Gastroesophageal sphincter (tissue), 4 donors: ENCODE results near the gene AQP12B. TPM values are rescaled to one million over a fixed set of nuclear protein-coding genes. Genes with fewer than 3 reads are reported as not detected.

ENCODE experiments used
- ATAC-seq: fragments of 150-250 bp; one replicate; pipeline ENCODE4 v1.9.1; 2016; ENCODE audit warnings: mild to moderate bottlenecking, moderate library complexity
- H3K27ac ChIP-seq, 4 donors: fragments of 200-600 bp; sonication (generic) in 3 of 4; 1 replicate in 3 of 4; 2 replicates in 1 of 4; pipeline ENCODE4 v1.5.1; 2016 to 2019
- H3K27me3 ChIP-seq: fragments of 200-600 bp; sonication (generic); one replicate; pipeline ENCODE4 v1.5.1; 2019
- H3K36me3 ChIP-seq, 2 donors: fragments of 200-600 bp; sonication (generic); one replicate each; pipeline ENCODE4 v1.5.1; 2019; ENCODE audit warnings: control low read depth in 1 of 2
- H3K4me1 ChIP-seq, 3 donors: fragments of 200-600 bp; sonication (generic); 1 replicate in 2 of 3; 2 replicates in 1 of 3; pipeline ENCODE4 v1.5.1; 2016 to 2019; ENCODE audit warnings: control low read depth in 2 of 3
- H3K4me3 ChIP-seq, 2 donors: fragments of 200-600 bp; sonication (generic); one replicate each; pipeline ENCODE4 v1.5.1; 2019; ENCODE audit warnings: mild to moderate bottlenecking in 1 of 2, moderate library complexity in 1 of 2
- H3K9me3 ChIP-seq, 3 donors: fragments of 200-600 bp; sonication (generic); one replicate each; pipeline ENCODE4 v1.5.1; 2017 to 2019; ENCODE audit warnings: control low read depth in 2 of 3
- EP300 ChIP-seq: sonication (generic); formaldehyde crosslinking; IDR thresholded peaks from one replicate; pipeline ENCODE4 v1.6.1; 2017; ENCODE audit warnings: antibody characterized with exemption, mild to moderate bottlenecking
- POLR2A ChIP-seq, 2 donors: fragments of 450-650 bp; IDR thresholded peaks; one replicate each; pipeline ENCODE4 v1.6.1; 2017; ENCODE audit warnings: antibody characterized with exemption in 2 of 2, mild to moderate bottlenecking in 2 of 2, moderate library complexity in 1 of 2
- POLR2AphosphoS5 ChIP-seq: sonication (generic); formaldehyde crosslinking; IDR thresholded peaks from one replicate; pipeline ENCODE4 v1.6.1; 2017; ENCODE audit warnings: antibody characterized with exemption
- WGBS, 2 donors: methylation state at CpG; one replicate each; pipeline ENCODE4 v1.1.5; 2018; ENCODE audit warnings: low coverage in 1 of 2; 5-methylcytosine and 5-hydroxymethylcytosine counted together
- total RNA-seq, 4 donors: library from RNA; depleted of rRNA; stranded (reverse); fragments of >200 nt; gene quantifications; one replicate each; pipeline ENCODE4 v1.1.0, GENCODE V29; 2016
- TF ChIP-seq, protein P1 (sequence below), 4 experiments: fragments of 200-600 bp in 2 of 4; fragments of 450-650 bp in 2 of 4; sonication (generic) in 1 of 4; IDR thresholded peaks; one replicate each; pipeline ENCODE4 v1.5.1; 2017 to 2019; ENCODE audit warnings: antibody characterized with exemption in 4 of 4, mild to moderate bottlenecking in 2 of 4, moderate library complexity in 2 of 4

The AQP12B gene
- total RNA-seq, 4 donors from 2014 or later = not detected

DNA sequence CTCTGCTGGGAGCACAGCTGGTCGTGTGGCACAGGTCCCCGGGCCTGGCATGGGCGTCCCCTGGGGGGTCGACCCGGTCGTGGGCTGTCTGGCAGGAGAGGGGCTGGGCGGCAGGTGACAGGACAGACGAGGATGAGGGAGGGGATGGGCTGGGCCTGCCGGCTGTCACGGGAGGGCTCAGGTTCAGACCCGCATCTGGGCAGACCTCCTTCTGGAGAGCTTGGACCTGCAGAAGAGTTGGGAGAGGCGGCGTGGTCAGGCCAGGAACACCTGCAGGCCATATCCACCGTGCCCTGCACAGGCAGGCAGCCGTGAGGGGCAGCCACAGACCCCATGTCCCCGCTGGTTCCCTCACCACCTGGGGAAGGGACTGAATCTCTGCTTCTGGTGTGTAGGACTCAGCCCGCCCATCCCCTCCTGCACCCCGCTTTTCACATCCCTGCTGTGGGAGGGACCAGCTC lies 34.5 kb upstream of the AQP12B start:
- WGBS, 2 donors = no CpG with 5 or more reads among the region's 18 CpGs
- TF ChIP-seq POLR2AphosphoS5 (no peak), EP300 (no peak), POLR2A (IDR thresholded peaks at IDR 0.05) (no peak)
- TF ChIP-seq, protein P1, sequence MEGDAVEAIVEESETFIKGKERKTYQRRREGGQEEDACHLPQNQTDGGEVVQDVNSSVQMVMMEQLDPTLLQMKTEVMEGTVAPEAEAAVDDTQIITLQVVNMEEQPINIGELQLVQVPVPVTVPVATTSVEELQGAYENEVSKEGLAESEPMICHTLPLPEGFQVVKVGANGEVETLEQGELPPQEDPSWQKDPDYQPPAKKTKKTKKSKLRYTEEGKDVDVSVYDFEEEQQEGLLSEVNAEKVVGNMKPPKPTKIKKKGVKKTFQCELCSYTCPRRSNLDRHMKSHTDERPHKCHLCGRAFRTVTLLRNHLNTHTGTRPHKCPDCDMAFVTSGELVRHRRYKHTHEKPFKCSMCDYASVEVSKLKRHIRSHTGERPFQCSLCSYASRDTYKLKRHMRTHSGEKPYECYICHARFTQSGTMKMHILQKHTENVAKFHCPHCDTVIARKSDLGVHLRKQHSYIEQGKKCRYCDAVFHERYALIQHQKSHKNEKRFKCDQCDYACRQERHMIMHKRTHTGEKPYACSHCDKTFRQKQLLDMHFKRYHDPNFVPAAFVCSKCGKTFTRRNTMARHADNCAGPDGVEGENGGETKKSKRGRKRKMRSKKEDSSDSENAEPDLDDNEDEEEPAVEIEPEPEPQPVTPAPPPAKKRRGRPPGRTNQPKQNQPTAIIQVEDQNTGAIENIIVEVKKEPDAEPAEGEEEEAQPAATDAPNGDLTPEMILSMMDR (IDR thresholded peaks at IDR 0.05) = no peak
- Histone ChIP-seq H3K9me3 (no peaks in the 10 kb centered on the region), H3K27ac (no peak overlapping the region), H3K4me1 (no peaks in the 10 kb centered on the region), H3K27me3 (peaks cover 36% of the 10 kb centered on the region), H3K4me3 (no peak overlapping the region), H3K36me3 (no peaks in the 10 kb centered on the region)
- no peak for ATAC-seq

DNA sequence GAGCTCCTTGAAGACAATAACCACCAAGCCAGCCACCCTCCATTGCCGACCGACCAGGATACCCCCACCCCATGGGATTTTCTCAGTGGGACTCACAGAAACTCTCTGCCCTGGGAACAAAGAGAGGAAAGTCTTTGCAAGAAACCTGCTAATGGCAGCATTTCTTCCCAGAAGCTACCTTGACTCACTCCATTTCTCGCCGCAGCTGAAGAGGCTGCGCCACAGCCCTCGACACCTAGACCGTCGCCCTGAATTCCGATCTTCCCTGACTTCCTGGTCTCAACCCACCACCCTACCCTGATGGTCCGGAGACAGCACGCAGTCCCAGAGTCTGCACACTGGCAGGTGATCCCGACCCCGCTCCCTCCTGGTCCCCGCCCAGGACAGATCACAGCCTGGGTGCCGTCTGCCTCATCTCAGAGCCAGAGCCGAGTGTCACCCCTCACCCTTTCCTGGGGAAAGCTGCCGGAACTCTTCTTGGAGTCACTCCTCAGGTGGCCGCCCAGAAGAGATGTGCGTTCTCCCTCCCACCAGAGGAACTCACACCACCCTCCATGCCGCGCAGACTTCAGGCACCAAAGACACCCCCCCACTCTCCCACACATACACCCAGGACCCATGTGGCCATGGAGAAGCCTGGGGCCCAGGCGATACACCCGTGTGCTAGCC lies 33.6 kb upstream of the AQP12B start:
- no peaks in the 10 kb centered on the region for H3K4me1 ChIP-seq
- no peak for ATAC-seq
- 70 to 93% methylated on average over 2 to 16 of the region's 23 CpGs for WGBS, 2 donors
- no peak overlapping the region for H3K4me3 ChIP-seq
- H3K9me3 ChIP-seq = no peaks in the 10 kb centered on the region
- TF ChIP-seq POLR2A (IDR thresholded peaks at IDR 0.05) = no peak
- no peak for TF ChIP-seq POLR2AphosphoS5
- no peak for TF ChIP-seq EP300
- TF ChIP-seq, protein P1 (IDR thresholded peaks at IDR 0.05) = no peak
- H3K36me3 ChIP-seq = no peaks in the 10 kb centered on the region
- H3K27ac ChIP-seq = no peak overlapping the region
- H3K27me3 ChIP-seq = peaks cover 41% of the 10 kb centered on the region

DNA sequence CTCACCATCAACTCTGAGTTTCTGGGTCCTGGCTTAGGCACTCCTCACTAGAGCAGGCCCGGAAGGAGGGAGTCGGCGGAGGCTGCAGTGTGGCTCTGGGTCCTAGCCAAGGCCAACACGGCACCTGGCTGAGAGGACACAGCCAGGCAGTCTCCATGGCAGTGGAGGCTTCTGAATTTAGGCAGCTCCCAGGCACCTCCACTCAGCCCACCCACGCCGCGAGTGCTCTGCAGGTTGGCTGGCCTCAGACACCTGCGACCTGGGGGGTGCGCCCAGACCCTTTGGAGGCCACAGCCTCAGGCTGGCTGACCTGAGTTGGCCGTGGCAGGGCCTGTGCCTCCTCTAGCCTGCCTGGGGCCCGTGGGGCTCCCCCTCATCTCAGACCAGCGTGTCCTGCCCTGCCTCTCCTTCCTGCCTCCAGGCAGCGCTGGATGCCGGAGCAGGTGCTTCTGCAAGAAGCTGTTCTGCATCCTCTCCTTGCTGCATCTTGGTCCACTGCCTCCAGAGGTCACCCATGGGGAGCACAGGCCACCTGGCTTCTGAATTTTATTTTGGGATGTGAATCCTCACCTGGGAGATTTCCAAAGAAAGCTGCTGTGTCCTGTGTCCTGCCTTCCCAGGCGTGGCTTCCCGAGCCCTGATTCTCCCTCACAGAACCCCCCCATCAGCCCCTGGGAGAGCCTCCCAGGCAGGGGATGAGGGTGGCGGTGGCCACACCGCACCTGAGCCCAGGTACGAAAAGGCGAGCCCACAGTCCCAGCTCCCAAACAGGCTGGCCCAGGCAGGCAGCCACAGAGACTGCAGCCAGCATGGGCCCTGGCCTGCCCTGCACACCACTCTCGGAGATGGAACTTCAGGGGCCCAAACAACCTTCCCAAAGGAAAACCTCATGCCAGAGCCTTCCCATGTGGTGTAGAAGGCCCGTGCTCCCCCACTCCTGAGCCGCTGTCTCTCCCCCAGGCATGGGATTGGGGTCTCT lies 32.4 kb upstream of the AQP12B start:
- Histone ChIP-seq H3K9me3 (no peaks in the 10 kb centered on the region), H3K27me3 (peaks cover 45% of the 10 kb centered on the region), H3K4me3 (no peak overlapping the region), H3K36me3 (no peaks in the 10 kb centered on the region), H3K27ac (no peak overlapping the region), H3K4me1 (no peaks in the 10 kb centered on the region)
- ATAC-seq = no peak
- TF ChIP-seq, protein P1 (IDR thresholded peaks at IDR 0.05) = no peak
- TF ChIP-seq POLR2A (IDR thresholded peaks at IDR 0.05) (no peak), EP300 (no peak), POLR2AphosphoS5 (no peak)
- 100% methylated on average over 2 of the region's 23 CpGs; no CpG with 5 or more reads in 1 of the 2 donors for WGBS, 2 donors

DNA sequence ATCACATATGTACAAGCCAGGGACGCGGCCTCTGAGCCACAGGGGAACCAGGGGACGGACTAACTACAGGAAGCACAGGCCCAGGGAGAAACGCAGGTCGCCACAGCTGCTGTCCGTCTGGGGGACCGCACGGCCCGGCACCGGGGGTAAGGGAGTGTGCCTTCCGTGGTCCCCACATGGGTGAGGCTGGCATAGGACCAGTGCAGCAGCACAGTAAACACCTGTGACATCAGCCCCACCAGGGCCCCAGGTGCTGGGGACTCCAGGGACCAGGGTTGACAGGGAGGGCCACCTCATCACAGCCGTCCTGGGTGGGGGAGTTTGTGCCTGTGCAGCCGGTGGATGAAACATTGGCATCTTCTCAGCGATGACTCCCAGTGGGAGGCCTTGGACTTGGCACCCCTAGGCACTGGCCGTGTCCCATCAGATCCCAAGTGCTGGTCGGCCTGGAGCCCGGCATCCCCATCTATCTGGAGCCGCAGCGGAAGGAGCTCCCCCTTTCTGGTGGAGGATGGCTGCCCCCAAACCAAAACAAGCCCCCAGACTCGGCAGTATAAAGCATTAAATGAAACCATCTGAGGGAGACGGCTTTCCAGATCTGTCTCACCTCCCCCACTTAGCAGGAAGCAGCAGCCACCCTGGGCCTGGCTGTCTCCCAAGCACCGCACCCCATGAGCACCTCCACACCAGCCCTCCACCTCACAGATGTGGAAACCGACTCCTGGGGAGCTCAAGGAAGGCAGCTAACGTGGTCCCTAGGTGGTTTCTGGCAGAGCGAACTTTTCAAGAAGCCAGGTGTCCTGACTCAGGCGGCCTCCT lies 31.5 kb upstream of the AQP12B start:
- Histone ChIP-seq H3K27ac (no peak overlapping the region), H3K4me3 (no peak overlapping the region), H3K27me3 (peaks cover 45% of the 10 kb centered on the region), H3K36me3 (no peaks in the 10 kb centered on the region), H3K9me3 (no peaks in the 10 kb centered on the region), H3K4me1 (no peaks in the 10 kb centered on the region)
- ATAC-seq = no peak
- WGBS, 2 donors = 50 to 67% methylated on average over 1 to 2 of the region's 26 CpGs
- TF ChIP-seq POLR2A (IDR thresholded peaks at IDR 0.05) (no peak), POLR2AphosphoS5 (no peak), EP300 (no peak)
- TF ChIP-seq, protein P1 (IDR thresholded peaks at IDR 0.05) = no peak
